PC-3 (cell line): ENCODE results near the gene DNAJB4. TPM values are rescaled to one million over a fixed set of nuclear protein-coding genes. Genes with fewer than 3 reads are reported as not detected.

Experiments
- ATAC-seq: fragments of 200-7000 bp; cut with Tn5 transposase; 2 replicates; pipeline ENCODE4 v1.9.1; 2020; ENCODE audit warnings: mild to moderate bottlenecking, moderate library complexity
- BruUV-seq: library from RNA; stranded (reverse); fragments of 400-500 nt; replicated peaks from 2 replicates; lab custom pipeline; 2021; lab: Mats Ljungman, UMichigan
- CTCF ChIA-PET: fragments of 300-600 bp; sonication (Branson Sonifier 250); formaldehyde crosslinking; loops from one replicate; lab custom pipeline; 2022; ENCODE audit warnings: antibody characterized with exemption; lab: Charles Lee
- POLR2A ChIA-PET: fragments of 300-600 bp; sonication (Branson Sonifier 250); formaldehyde crosslinking; loops from one replicate; lab custom pipeline; 2022; ENCODE audit warnings: antibody characterized with exemption; ENCODE audit not compliant: unreplicated experiment; lab: Charles Lee
- DNase-seq: peaks from one replicate; pipeline ENCODE4 v3.0.0-alpha.2; 2015
- H2AFZ ChIP-seq: fragments of 300-600 bp; sonication (generic); 2 replicates; pipeline ENCODE4 v1.6.0; 2016; ENCODE audit warnings: antibody characterized with exemption, low read length
- H3F3A ChIP-seq: fragments of 300-600 bp; sonication (generic); one replicate; pipeline ENCODE4 v1.6.0; 2017; ENCODE audit warnings: antibody characterized with exemption, low read length, control low read depth, mild to moderate bottlenecking; ENCODE audit not compliant: unreplicated experiment
- H3K27ac ChIP-seq: fragments of 300-600 bp; sonication (generic); 2 replicates; pipeline ENCODE4 v1.5.1; 2016; ENCODE audit warnings: mild to moderate bottlenecking, low read length
- H3K27me3 ChIP-seq: fragments of 300-600 bp; sonication (generic); 2 replicates; pipeline ENCODE4 v1.6.1; 2016; ENCODE audit warnings: low read length, mixed read lengths
- H3K36me3 ChIP-seq: fragments of 300-600 bp; sonication (generic); 2 replicates; pipeline ENCODE4 v1.6.1; 2016; ENCODE audit warnings: low read depth, mixed run types, low read length, mixed read lengths
- H3K4me1 ChIP-seq: fragments of 300-600 bp; sonication (generic); 2 replicates; pipeline ENCODE4 v1.5.1; 2016; ENCODE audit warnings: low read length; ENCODE audit not compliant: insufficient read depth
- H3K4me2 ChIP-seq: fragments of 300-600 bp; sonication (generic); 2 replicates; pipeline ENCODE4 v1.6.0; 2016; ENCODE audit warnings: low read length
- H3K4me3 ChIP-seq: fragments of 300-600 bp; sonication (generic); 2 replicates; pipeline ENCODE4 v1.5.1; 2016; ENCODE audit warnings: mild to moderate bottlenecking, low read length, mixed read lengths
- H3K79me2 ChIP-seq: fragments of 300-600 bp; sonication (generic); 2 replicates; pipeline ENCODE4 v1.6.1; 2017; ENCODE audit warnings: low read length, mixed read lengths
- H3K9ac ChIP-seq: fragments of 300-600 bp; sonication (generic); 2 replicates; pipeline ENCODE4 v1.6.0; 2016; ENCODE audit warnings: mild to moderate bottlenecking, low read length
- H3K9me2 ChIP-seq: fragments of 300-600 bp; sonication (generic); replicated peaks from 2 replicates; pipeline ENCODE4 v1.6.1; 2016; ENCODE audit warnings: mixed run types, low read length, mixed read lengths
- H3K9me3 ChIP-seq: fragments of 300-600 bp; sonication (generic); 2 replicates; pipeline ENCODE4 v1.6.1; 2016; ENCODE audit warnings: low read length, mixed read lengths
- H4K20me1 ChIP-seq: fragments of 300-600 bp; sonication (generic); 2 replicates; pipeline ENCODE4 v1.6.1; 2016; ENCODE audit warnings: low read length, mixed read lengths
- EZH2 ChIP-seq: fragments of 300-600 bp; sonication (generic); IDR thresholded peaks from one replicate; pipeline ENCODE4 v1.6.1; 2017; ENCODE audit warnings: antibody characterized with exemption, mild to moderate bottlenecking, low read length; ENCODE audit not compliant: unreplicated experiment
- EZH2phosphoT487 ChIP-seq: fragments of 300-600 bp; sonication (generic); IDR thresholded peaks from 2 replicates; pipeline ENCODE4 v1.6.1; 2018; ENCODE audit warnings: mild to moderate bottlenecking, antibody characterized with exemption, low read length, borderline replicate concordance
- intact Hi-C: fragments of 100-400 bp; cut with micrococcal nuclease; formaldehyde crosslinking; loops from 2 replicates; pipeline ENCODE4 v1.9.0; 2023
- total RNA-seq: library from RNA; depleted of rRNA; stranded (reverse); fragments of >200 nt; gene quantifications from 2 replicates; pipeline ENCODE4 v1.2.3, GENCODE V29; 2014
- TF ChIP-seq, protein P1 (sequence below): fragments of 300-600 bp; sonication (generic); conservative IDR thresholded peaks from 2 replicates; pipeline ENCODE4 v1.5.1; 2017; ENCODE audit warnings: antibody characterized with exemption, low read depth, mild to moderate bottlenecking, low read length

Gene DNAJB4
- total RNA-seq, 1 experiment from 2014 or later = 4.5 TPM

DNA sequence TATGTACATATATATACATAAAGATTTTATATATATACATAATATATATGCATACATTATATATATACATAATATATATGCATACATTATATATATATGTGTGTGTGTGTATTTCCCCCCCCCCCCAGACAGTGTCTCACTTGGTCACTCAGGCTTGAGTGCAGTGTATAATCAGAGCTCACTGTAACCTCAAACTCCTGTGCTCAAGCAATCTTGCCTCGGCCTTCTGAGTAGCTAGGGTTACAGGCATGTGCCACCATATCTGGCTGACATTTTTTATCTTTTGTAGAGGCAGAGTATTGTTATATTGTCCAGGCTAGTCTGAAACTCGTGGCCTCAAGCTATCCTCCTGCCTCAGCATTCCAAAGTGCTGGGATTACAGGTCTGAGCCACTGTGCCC lies 16.8 kb upstream of the DNAJB4 start:
- TF ChIP-seq, protein P1, sequence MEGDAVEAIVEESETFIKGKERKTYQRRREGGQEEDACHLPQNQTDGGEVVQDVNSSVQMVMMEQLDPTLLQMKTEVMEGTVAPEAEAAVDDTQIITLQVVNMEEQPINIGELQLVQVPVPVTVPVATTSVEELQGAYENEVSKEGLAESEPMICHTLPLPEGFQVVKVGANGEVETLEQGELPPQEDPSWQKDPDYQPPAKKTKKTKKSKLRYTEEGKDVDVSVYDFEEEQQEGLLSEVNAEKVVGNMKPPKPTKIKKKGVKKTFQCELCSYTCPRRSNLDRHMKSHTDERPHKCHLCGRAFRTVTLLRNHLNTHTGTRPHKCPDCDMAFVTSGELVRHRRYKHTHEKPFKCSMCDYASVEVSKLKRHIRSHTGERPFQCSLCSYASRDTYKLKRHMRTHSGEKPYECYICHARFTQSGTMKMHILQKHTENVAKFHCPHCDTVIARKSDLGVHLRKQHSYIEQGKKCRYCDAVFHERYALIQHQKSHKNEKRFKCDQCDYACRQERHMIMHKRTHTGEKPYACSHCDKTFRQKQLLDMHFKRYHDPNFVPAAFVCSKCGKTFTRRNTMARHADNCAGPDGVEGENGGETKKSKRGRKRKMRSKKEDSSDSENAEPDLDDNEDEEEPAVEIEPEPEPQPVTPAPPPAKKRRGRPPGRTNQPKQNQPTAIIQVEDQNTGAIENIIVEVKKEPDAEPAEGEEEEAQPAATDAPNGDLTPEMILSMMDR = no peak
- TF ChIP-seq EZH2phosphoT487 (no peak), EZH2 (no peak)
- no peaks in the 10 kb centered on the region for H3F3A ChIP-seq
- H3K4me1 ChIP-seq = peaks cover 21% of the 10 kb centered on the region
- no peak for DNase-seq
- H3K27me3 ChIP-seq = no peaks in the 10 kb centered on the region
- H3K9me3 ChIP-seq = no peaks in the 10 kb centered on the region
- H3K9ac ChIP-seq = no peak overlapping the region
- H3K4me3 ChIP-seq = no peak overlapping the region
- no peak overlapping the region for H2AFZ ChIP-seq
- ChIA-PET POLR2A (no interaction called here), CTCF (interaction anchor here (0.6 kb wide), 1 partner anchor 10 kb away, joined by 9 read pairs; no protein-coding TSS in a partner anchor)
- H3K79me2 ChIP-seq = peaks cover 16% of the 10 kb centered on the region
- H3K4me2 ChIP-seq = no peak overlapping the region
- no peaks in the 10 kb centered on the region for H4K20me1 ChIP-seq
- intact Hi-C loops = no loop called here
- no peaks in the 10 kb centered on the region for H3K9me2 ChIP-seq
- peaks cover 4% of the 10 kb centered on the region; the same call in 1 of the 2 replicates for H3K36me3 ChIP-seq
- no peak overlapping the region for H3K27ac ChIP-seq
- no peak for ATAC-seq
- BruUV-seq = no TSS peak

DNA sequence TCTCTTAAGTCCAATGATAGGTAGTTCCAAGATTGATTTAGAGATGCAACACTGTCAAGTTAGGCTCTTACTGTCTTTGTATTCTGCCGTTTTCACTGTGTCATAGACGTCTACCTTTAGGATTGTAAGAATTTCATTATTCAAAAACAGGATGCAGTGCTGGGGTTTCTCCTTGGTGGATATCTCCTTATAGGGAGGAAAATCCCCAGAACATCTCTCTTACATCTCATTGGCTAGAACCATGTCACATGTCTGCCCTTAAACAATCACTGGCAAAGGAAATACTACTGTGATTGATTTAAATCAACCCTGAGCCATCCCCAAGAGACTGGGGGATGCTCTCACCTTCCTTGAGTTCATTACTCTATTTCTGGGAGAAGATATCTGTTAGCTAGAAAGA lies 15.0 kb upstream of the DNAJB4 start:
- H3K36me3 ChIP-seq = peaks cover 4% of the 10 kb centered on the region; the same call in 1 of the 2 replicates
- DNase-seq = no peak
- H3F3A ChIP-seq = no peaks in the 10 kb centered on the region
- H3K9me3 ChIP-seq = no peaks in the 10 kb centered on the region
- intact Hi-C loops = no loop called here
- BruUV-seq = no TSS peak
- H3K27me3 ChIP-seq = no peaks in the 10 kb centered on the region
- H2AFZ ChIP-seq = no peak overlapping the region
- no peak for TF ChIP-seq EZH2
- TF ChIP-seq, protein P1 = no peak
- no peak for TF ChIP-seq EZH2phosphoT487
- ATAC-seq = no peak
- peaks cover 16% of the 10 kb centered on the region for H3K79me2 ChIP-seq
- CTCF ChIA-PET = interaction anchor here (1.1 kb wide), 1 partner anchor 125 kb away, joined by 3 read pairs; no protein-coding TSS in a partner anchor
- no peak overlapping the region for H3K9ac ChIP-seq
- POLR2A ChIA-PET = no interaction called here
- no peaks in the 10 kb centered on the region for H4K20me1 ChIP-seq
- no peak overlapping the region for H3K4me2 ChIP-seq
- peaks cover 21% of the 10 kb centered on the region for H3K4me1 ChIP-seq
- no peaks in the 10 kb centered on the region for H3K9me2 ChIP-seq
- H3K27ac ChIP-seq = no peak overlapping the region
- no peak overlapping the region for H3K4me3 ChIP-seq

DNA sequence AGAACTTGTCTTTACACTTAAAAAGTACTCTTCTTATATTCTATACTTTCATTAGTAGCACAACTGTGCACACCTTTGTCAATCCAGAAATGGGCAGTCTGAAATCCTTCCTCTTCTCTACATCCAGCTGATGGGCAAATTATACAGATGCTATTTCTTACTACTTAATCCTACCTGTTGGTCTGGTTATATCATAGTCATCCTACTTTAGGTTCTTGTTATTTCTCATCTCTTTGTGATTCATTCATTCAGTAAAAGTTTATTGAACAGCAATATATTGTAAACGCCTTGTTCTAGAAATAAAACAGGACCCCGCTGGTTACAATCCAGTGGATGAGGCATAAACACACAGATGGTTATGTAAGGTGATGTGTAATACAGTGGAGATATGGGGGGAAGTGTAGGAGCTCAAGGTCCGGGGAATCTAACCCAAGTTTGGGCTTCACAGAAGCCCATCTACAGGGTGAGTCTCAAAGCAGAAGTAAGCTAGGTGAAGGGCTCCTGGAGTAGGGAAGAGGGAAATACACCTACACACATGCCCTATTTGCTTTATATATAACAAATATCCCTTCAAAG lies 14.0 kb upstream of the DNAJB4 start:
- Histone ChIP-seq H3K36me3 (peaks cover 4% of the 10 kb centered on the region; the same call in 1 of the 2 replicates), H3K27ac (no peak overlapping the region), H3K4me3 (no peak overlapping the region), H4K20me1 (no peaks in the 10 kb centered on the region), H3K9me2 (no peaks in the 10 kb centered on the region), H3F3A (no peaks in the 10 kb centered on the region), H3K4me1 (peaks cover 21% of the 10 kb centered on the region), H3K27me3 (no peaks in the 10 kb centered on the region), H3K79me2 (peaks cover 13% of the 10 kb centered on the region; the same call in 1 of the 2 replicates), H3K4me2 (no peak overlapping the region), H3K9me3 (no peaks in the 10 kb centered on the region), H2AFZ (no peak overlapping the region), H3K9ac (no peak overlapping the region)
- BruUV-seq = no TSS peak
- TF ChIP-seq EZH2 = no peak
- TF ChIP-seq, protein P1 = no peak
- TF ChIP-seq EZH2phosphoT487 = no peak
- POLR2A ChIA-PET = no interaction called here
- intact Hi-C loops = no loop called here
- no peak for DNase-seq
- no peak for ATAC-seq
- CTCF ChIA-PET = no interaction called here
